ENCODE measurements around the gene PRRT2. TPM values are rescaled to one million over a fixed set of nuclear protein-coding genes. Genes with fewer than 3 reads are reported as not detected.
"Not testable (repeated sequence)": the region's sequence is repeated elsewhere in the genome, so short reads cannot be mapped to it uniquely, and the experiment has no call there.

PRRT2 gene
- total RNA-seq, 2 experiments from 2014 or later, result 1.00 to 2.6 TPM

DNA sequence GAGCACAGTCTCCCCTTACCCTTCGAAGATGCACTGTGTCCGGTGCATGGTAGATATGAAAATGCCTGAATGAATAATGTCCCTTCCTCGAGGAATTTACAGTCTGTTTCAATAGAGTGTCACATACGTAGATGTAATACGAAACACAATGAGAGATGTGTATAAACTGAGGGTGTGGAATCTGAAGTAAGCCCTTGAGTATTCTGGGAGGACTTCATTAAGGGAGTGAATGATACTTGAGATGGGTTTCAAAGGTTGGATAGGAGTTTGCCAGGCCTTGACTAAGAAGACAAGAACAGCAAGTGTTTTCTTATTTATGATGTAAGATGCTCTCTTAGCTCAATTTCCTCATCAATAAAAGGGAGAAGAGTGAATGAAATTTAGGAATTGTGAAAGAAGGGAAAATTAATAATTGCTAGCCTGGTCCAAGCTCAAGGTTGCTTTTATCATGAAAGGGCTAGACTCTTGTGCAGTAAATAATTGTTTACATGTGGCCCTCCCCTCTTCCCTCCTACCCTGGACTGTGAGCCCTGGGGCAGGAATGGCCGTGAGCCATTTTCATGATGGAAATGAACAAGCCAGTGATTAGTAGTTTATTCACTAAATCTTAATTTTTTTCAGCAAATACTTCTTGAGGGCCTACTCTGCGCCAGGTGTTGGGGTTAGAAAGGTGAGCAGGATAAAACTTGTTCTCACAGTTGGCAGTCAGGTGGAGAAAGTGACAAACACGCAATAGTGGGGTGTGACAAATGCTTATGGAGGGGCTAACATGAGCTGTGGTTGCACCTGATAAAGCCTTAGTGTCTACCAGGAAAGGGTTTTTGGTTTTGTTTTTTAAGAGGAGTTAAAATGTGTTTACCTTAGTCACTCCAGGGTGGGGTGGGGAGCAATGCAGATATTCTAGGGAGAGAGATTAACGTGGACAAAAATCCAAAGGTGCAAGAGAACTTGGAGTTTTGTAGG lies 19.9 kb upstream of the PRRT2 start:
- ChIA-PET POLR2A (interaction anchor here (1.5 to 2.7 kb wide), 2 partner anchors 11 to 24 kb away, joined by 6 to 11 read pairs; partner anchors contain the start of gene PAGR1), CTCF (interaction anchor here (1.1 to 2.7 kb wide), 5 partner anchors 24 to 240 kb away, joined by 3 to 16 read pairs (median 7); partner anchors contain the start of gene PAGR1)

DNA sequence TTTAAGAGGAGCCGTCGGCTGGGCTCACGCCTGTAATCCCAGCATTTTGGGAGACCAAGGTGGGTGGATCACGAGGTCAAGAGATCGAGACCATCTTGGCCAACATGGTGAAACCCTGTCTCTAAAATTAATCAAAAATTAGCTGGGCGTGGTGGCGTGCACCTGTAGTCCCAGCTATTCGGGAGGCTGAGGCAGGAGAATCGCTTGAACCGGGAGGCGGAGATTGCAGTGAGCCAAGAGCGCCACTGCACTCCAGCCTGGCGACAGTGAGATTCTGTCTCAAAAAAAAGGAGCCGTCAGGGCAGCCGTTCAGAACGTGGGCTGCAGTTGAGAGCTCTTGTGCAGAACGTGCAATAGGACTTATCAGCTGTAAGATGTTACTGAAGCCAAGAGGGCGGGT lies 18.8 kb upstream of the PRRT2 start:
- intact Hi-C loops (cut with micrococcal nuclease); H3K27me3 Mint-ChIP-seq; H3K4me3 Mint-ChIP-seq; DNase-seq; H3K27ac Mint-ChIP-seq; H3K9me3 Mint-ChIP-seq: not testable (repeated sequence)
- POLR2A ChIA-PET, result interaction anchor here (1.5 kb wide), 1 partner anchor 10 kb away, joined by 6 read pairs; no protein-coding TSS in a partner anchor
- Mint-ChIP-seq H3K4me1 (ENCODE audit: low read depth) (peaks cover 31% of the 10 kb centered on the region), H3K36me3 (peaks cover 51% of the 10 kb centered on the region)
- CTCF ChIA-PET, result interaction anchor here (1.5 to 2.0 kb wide), 3 partner anchors 8 to 93 kb away, joined by 5 to 7 read pairs (median 6); no protein-coding TSS in a partner anchor

More for the DNA sequence above, 19.9 kb upstream of the PRRT2 start:
- intact Hi-C loops (cut with micrococcal nuclease), result loop anchor here (1.0 to 2.0 kb wide), 4 partner anchors 13 to 91 kb away; partner anchors contain the start of gene C16orf54
- no peak for DNase-seq
- Mint-ChIP-seq H3K36me3 (peaks cover 42% of the 10 kb centered on the region), H3K27ac (peak overlapping the region; percentile 97), H3K27me3 (no peaks in the 10 kb centered on the region), H3K9me3 (no peaks in the 10 kb centered on the region), H3K4me1 (ENCODE audit: low read depth) (peaks cover 35% of the 10 kb centered on the region), H3K4me3 (peak overlapping the region; percentile 100)

DNA sequence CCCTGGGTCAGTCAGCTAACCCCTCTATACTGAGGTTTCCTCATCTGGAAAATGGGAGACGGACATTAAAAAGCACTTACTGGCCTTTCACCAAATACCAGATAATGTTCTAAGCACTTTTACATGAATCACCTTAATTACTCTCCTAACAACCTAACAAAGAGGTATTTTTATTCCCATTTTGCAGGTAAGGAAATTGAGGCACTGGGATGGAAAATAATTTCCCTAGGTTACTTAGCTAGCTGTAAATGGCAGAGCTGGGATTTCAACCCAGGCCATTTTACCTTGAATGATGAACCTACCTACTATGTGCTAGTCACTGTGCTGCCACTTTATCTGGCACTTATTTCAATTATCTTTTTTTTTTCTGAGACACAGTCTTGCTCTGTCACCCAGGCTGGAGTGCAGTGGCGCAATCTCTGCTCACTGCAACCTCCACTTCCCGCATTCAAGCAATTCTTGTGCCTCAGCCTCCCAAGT lies 17.7 kb upstream of the PRRT2 start:
- H3K4me1 Mint-ChIP-seq (ENCODE audit: low read depth), result peaks cover 28% of the 10 kb centered on the region
- intact Hi-C loops (cut with micrococcal nuclease), result no loop called here
- H3K27ac Mint-ChIP-seq, result no peak overlapping the region
- H3K4me3 Mint-ChIP-seq, result no peak overlapping the region
- no peaks in the 10 kb centered on the region for H3K9me3 Mint-ChIP-seq
- POLR2A ChIA-PET, result interaction anchor here (1.3 kb wide), 1 partner anchor 10 kb away, joined by 5 read pairs; no protein-coding TSS in a partner anchor
- DNase-seq, result no peak
- CTCF ChIA-PET, result interaction anchor here (1.1 to 2.0 kb wide), 4 partner anchors 9 to 238 kb away, joined by 3 to 6 read pairs (median 4); no protein-coding TSS in a partner anchor
- H3K27me3 Mint-ChIP-seq, result no peaks in the 10 kb centered on the region
- H3K36me3 Mint-ChIP-seq, result peaks cover 60% of the 10 kb centered on the region

DNA sequence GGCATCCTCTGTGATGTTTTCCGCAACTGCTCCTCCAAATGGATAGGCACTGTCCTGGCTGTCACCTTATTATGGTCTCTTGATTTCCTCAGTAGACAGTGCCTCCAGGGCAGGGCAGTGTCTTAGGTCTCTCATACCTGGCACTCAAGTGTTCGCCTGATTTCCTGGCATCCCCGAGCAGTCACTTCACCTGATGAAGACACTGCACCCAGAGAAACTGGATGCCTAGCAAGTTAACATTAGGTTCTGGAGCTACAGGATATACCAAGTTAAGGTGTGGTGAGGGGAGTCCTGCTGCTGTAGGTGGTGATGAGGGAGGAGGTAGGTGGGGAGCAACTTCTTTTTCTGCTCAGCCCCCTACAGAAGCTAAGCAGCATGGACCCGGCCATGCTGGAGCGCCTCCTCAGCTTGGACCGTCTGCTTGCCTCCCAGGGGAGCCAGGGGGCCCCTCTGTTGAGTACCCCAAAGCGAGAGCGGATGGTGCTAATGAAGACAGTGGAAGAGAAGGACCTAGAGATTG lies 9.5 kb upstream of the PRRT2 start:
- DNase-seq, result no peak
- ChIA-PET CTCF (interaction anchor here (0.6 to 4.8 kb wide), 7 partner anchors 13 to 230 kb away, joined by 3 to 32 read pairs (median 3); partner anchors contain the start of gene KIF22), POLR2A (interaction anchor here (0.7 to 3.5 kb wide), 3 partner anchors 9 to 263 kb away, joined by 3 to 29 read pairs (median 6); partner anchors contain the start of genes ALDOA and KIF22)
- Mint-ChIP-seq H3K36me3 (peaks cover 62% of the 10 kb centered on the region), H3K9me3 (no peaks in the 10 kb centered on the region), H3K27ac (no peak overlapping the region), H3K4me1 (ENCODE audit: low read depth) (peaks cover 16% of the 10 kb centered on the region), H3K27me3 (no peaks in the 10 kb centered on the region), H3K4me3 (no peak overlapping the region)
- intact Hi-C loops (cut with micrococcal nuclease), result no loop called here

DNA sequence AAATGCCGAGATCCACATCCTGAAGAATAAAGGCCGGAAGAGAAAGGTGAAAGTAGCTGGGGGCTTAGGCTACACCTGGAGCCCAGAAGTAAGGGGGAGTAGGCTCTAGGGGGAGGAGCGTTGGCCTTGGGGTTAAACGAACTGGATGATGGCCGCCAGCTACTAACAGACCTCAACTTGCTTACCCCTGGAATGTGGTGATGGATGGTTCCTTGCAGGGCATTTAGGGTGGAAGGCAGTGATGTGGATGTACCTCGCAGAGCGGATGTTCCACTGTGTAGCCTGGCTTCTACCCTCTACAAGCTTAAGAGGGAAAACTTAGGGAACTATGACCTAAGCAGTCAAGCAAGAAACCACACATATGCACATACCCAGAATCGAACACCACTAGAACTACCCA lies 8.0 kb upstream of the PRRT2 start:
- H3K27ac Mint-ChIP-seq, result peak overlapping the region; percentile 97
- H3K4me3 Mint-ChIP-seq, result peak overlapping the region; percentile 92
- peaks cover 62% of the 10 kb centered on the region for H3K36me3 Mint-ChIP-seq
- ChIA-PET POLR2A (interaction anchor here (0.6 to 3.5 kb wide), 7 partner anchors 9 to 192 kb away, joined by 3 to 29 read pairs (median 5); partner anchors contain the start of genes INO80E, KCTD13, KIF22 and MVP), CTCF (interaction anchor here (0.6 to 4.8 kb wide), 12 partner anchors 8 to 229 kb away, joined by 3 to 32 read pairs (median 5); partner anchors contain the start of genes KIF22 and PAGR1)
- peaks cover 27% of the 10 kb centered on the region for H3K4me1 Mint-ChIP-seq (ENCODE audit: low read depth)
- H3K9me3 Mint-ChIP-seq, result no peaks in the 10 kb centered on the region
- DNase-seq, result no peak
- intact Hi-C loops (cut with micrococcal nuclease), result loop anchor here (2.0 kb wide), 3 partner anchors 57 to 847 kb away; partner anchors contain the start of genes CDIPT and PRR14
- no peaks in the 10 kb centered on the region for H3K27me3 Mint-ChIP-seq

DNA sequence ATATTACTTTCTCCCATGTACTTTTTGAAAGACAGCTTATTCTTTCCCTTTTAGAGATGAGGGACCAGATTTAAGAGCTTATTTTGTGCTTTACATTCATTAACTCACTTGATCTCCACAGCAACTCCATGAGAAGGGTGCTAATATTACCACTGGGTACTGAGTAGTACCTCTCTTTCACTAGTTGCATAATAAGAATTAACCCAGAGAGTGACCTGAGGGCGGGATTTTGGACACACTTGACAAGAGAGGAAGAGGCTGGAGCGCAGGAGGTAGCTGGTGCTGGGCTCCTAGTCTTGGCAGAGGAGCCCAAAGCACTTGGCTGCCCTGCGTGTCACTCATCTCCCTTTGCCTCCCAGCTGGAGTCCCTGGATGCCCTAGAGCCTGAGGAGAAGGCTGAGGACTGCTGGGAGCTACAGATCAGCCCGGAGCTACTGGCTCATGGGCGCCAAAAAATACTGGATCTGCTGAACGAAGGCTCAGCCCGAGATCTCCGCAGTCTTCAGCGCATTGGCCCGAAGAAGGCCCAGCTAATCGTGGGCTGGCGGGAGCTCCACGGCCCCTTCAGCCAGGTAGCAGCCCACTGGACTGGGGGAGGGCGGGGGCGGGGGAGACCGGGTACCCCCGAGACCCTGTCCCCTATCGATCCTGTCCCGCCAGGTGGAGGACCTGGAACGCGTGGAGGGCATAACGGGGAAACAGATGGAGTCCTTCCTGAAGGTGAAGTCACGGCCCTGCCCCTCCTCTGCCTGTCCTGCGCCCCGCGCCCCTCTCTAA lies 7.3 kb upstream of the PRRT2 start:
- POLR2A ChIA-PET, result interaction anchor here (0.9 to 3.5 kb wide), 6 partner anchors 9 to 122 kb away, joined by 3 to 29 read pairs (median 5); partner anchors contain the start of genes KCTD13, KIF22 and MVP
- peak overlapping the region; percentile 92 for H3K4me3 Mint-ChIP-seq
- CTCF ChIA-PET, result interaction anchor here (0.6 to 4.8 kb wide), 11 partner anchors 9 to 228 kb away, joined by 3 to 32 read pairs (median 6); partner anchors contain the start of genes KIF22 and PAGR1
- intact Hi-C loops (cut with micrococcal nuclease), result loop anchor here (1.0 to 5.0 kb wide), 8 partner anchors 12 to 893 kb away; partner anchors contain the start of genes ALDOA, CDIPT, HIRIP3 and INO80E
- peaks cover 60% of the 10 kb centered on the region for H3K36me3 Mint-ChIP-seq
- peak overlapping the region; percentile 97 for H3K27ac Mint-ChIP-seq
- H3K4me1 Mint-ChIP-seq (ENCODE audit: low read depth), result peaks cover 30% of the 10 kb centered on the region
- no peaks in the 10 kb centered on the region for H3K27me3 Mint-ChIP-seq
- no peaks in the 10 kb centered on the region for H3K9me3 Mint-ChIP-seq
- DNase-seq, result no peak

DNA sequence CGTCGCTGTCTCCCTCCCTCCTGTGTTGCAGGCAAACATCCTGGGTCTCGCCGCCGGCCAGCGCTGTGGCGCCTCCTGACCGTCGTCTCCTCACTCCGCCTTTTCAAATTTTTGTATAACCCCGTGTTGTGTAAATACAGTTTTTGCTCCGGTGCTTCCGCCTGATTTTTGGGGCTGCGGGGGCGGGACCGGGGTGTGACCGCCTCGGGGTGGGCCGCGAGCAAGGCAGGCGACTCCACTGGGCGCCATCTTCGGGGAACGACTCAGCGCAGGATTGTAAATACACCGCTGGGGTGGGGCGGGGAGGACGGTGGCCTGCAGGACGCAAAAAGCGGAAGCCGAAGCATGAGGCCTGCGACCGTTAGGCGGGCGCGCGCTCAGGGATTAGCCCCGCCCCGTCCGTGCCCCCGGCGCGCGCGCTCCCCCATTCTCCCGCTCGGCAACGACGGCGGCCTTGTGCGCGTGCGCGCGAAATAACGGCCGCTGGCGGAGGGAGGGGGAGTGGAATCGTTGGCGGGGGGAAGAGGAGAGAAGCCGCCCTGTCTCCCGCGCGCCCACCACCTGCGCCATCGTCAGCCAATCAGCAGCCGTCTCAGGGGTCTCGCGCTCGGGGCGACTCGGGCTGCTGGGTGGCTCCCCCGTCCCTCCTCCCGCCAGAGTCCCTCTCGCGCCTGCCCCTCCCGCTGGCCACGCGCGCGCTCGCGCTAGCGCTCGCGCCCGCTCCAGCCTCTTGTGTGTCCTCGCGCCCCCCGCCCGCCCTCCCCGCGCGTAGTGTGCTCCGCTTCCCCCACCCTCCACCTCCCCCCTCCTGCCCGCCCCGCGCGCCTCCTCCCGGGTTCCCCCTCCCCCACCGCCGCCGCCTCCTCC lies 6.5 kb upstream of the PRRT2 start:
- DNase-seq, result peak; percentile 99
- Mint-ChIP-seq H3K9me3 (no peaks in the 10 kb centered on the region), H3K4me3 (peak overlapping the region; percentile 92), H3K36me3 (peaks cover 64% of the 10 kb centered on the region), H3K27me3 (no peaks in the 10 kb centered on the region), H3K27ac (peak overlapping the region; percentile 97), H3K4me1 (ENCODE audit: low read depth) (peaks cover 38% of the 10 kb centered on the region)
- ChIA-PET CTCF (interaction anchor here (1.4 to 4.8 kb wide), 5 partner anchors 10 to 114 kb away, joined by 3 to 38 read pairs (median 23); partner anchors contain the start of genes KIF22 and PAGR1), POLR2A (interaction anchor here (1.2 to 5.4 kb wide), 3 partner anchors 14 to 105 kb away, joined by 5 to 84 read pairs (median 29); partner anchors contain the start of genes KIF22, MVP and PAGR1)
- intact Hi-C loops (cut with micrococcal nuclease), result loop anchor here (1.0 to 5.0 kb wide), 8 partner anchors 11 to 892 kb away; partner anchors contain the start of genes ALDOA, CDIPT, HIRIP3 and INO80E

DNA sequence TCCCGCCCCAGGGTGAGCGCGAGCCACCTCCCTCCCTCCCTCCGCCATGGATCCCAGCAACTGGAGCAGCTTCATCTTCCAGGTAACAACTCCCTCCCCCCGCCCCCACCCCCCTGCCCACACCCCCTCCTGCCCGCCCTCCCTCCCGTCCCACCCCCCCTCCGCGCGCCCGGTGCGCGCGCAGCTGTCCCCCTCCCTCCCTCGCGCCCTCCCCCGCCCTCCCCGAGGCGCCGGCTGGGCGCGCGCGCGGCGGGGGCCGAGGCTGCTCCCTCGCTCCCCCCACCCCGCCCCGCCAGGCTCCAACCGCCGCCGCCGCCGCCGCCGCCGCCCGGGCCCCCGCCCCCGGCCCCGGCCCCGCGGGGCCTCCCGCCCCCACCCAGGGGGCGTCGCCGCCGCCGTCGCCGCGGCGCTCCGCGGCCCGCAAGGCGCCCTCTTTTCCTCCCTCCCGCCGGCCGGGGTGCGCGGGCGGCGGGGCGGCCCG lies 5.9 kb upstream of the PRRT2 start, which contains the start of gene MAZ:
Gene MAZ, plus strand, starts transcription at position 431 of the 481 bp plus-strand sequence. CDS start 173 bp downstream, outside the sequence.
- intact Hi-C loops (cut with micrococcal nuclease), result loop anchor here (5.0 kb wide), 3 partner anchors 191 to 891 kb away; partner anchors contain the start of genes ALDOA, HIRIP3, INO80E and SRCAP
- Mint-ChIP-seq H3K4me3 (peak within 1 kb of the TSS; percentile 93), H3K9me3 (no peaks in the 10 kb centered on the region), H3K4me1 (ENCODE audit: low read depth) (peaks cover 45% of the 10 kb centered on the region), H3K36me3 (peaks cover 62% of the 10 kb centered on the region), H3K27me3 (no peaks in the 10 kb centered on the region), H3K27ac (peak within 1 kb of the TSS; percentile 97)
- no peak for DNase-seq
- POLR2A ChIA-PET, result interaction anchor here (1.4 to 5.4 kb wide), 3 partner anchors 13 to 217 kb away, joined by 3 to 84 read pairs (median 23); partner anchors contain the start of genes C16orf92, KIF22, MVP and PAGR1
- CTCF ChIA-PET, result interaction anchor here (0.9 to 3.4 kb wide), 3 partner anchors 10 to 16 kb away, joined by 3 to 38 read pairs (median 27); partner anchors contain the start of genes MVP and PAGR1

DNA sequence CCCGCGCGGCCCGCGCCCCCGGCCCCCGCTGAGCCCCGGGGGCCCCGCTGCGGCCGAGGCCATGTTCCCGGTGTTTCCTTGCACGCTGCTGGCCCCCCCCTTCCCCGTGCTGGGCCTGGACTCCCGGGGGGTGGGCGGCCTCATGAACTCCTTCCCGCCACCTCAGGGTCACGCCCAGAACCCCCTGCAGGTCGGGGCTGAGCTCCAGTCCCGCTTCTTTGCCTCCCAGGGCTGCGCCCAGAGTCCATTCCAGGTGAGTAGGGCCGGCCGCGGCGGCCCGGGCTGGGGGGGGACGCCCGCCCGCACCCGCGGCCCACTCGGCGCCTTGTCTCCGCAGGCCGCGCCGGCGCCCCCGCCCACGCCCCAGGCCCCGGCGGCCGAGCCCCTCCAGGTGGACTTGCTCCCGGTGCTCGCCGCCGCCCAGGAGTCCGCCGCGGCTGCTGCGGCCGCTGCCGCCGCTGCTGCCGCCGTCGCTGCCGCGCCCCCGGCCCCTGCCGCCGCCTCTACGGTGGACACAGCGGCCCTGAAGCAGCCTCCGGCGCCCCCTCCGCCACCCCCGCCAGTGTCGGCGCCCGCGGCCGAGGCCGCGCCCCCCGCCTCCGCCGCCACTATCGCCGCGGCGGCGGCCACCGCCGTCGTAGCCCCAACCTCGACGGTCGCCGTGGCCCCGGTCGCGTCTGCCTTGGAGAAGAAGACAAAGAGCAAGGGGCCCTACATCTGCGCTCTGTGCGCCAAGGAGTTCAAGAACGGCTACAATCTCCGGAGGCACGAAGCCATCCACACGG lies 5.2 kb upstream of the PRRT2 start:
- no peaks in the 10 kb centered on the region for H3K27me3 Mint-ChIP-seq
- ChIA-PET CTCF (interaction anchor here (0.9 to 3.4 kb wide), 15 partner anchors 10 to 197 kb away, joined by 3 to 62 read pairs (median 5); partner anchors contain the start of genes C16orf54, KIF22, MVP and PAGR1), POLR2A (interaction anchor here (0.6 to 5.4 kb wide), 10 partner anchors 12 to 216 kb away, joined by 3 to 84 read pairs (median 6); partner anchors contain the start of genes C16orf92, KCTD13, KIF22 and MVP)
- peak; percentile 76 for DNase-seq
- intact Hi-C loops (cut with micrococcal nuclease), result loop anchor here (1.0 to 5.0 kb wide), 4 partner anchors 41 to 890 kb away; partner anchors contain the start of genes ALDOA, HIRIP3, INO80E and SRCAP
- H3K4me3 Mint-ChIP-seq, result peak overlapping the region; percentile 93
- peak overlapping the region; percentile 97 for H3K27ac Mint-ChIP-seq
- no peaks in the 10 kb centered on the region for H3K9me3 Mint-ChIP-seq
- peaks cover 49% of the 10 kb centered on the region for H3K4me1 Mint-ChIP-seq (ENCODE audit: low read depth)
- H3K36me3 Mint-ChIP-seq, result peaks cover 57% of the 10 kb centered on the region

Measured in activated CD4-positive, alpha-beta memory T cell treated with anti-CD3 and anti-CD28 coated beads for 36 hours (primary cell).